ENCODE measurements around the gene TNMD. TPM values are rescaled to one million over a fixed set of nuclear protein-coding genes. Genes with fewer than 3 reads are reported as not detected.

TNMD gene
- polyA plus RNA-seq, 3 donors: not detected

DNA sequence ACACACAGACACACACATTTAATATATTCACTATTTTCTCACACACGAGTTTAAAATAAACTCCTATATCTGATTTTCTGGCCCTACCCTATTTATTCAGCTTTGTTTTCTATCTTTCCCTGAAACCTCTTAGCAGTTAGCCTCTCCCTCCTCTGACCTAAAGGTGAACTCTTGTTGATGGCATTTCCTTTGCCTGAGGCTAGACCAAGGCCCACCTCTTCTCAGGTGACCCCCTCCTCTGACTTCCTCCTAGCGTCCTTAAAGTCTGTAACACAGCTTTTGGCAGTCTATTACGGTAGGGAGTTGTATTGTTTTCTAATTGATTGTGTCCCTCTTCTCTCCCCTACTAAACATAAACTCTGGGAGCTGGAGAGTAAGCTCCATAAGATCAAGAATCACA, 57.6 kb downstream of the TNMD start:
- Mint-ChIP-seq H3K4me3 (no peak overlapping the region), H3K27ac (no peak overlapping the region), H3K4me1 (peaks cover 7% of the 10 kb centered on the region), H3K9me3 (peaks cover 0 to 2% (median 0%) of the 10 kb centered on the region in 7 donors), H3K27me3 (ENCODE audit: low read depth in 3 of 3) (peaks cover 31 to 53% (median 50%) of the 10 kb centered on the region in 3 donors), H3K36me3 (no peaks in the 10 kb centered on the region)
- no peak overlapping the region for H3K9ac ChIP-seq (ENCODE audit: insufficient read depth, low read length, poor library complexity, severe bottlenecking)
- TF ChIP-seq CTCF (IDR thresholded peaks at IDR 0.05): no peak
- H3K4me2 ChIP-seq (replicated peaks; ENCODE audit: extremely low read depth, low read length, poor library complexity, severe bottlenecking): no peak overlapping the region
- intact Hi-C loops (cut with micrococcal nuclease): no loop called here
- H3K79me2 ChIP-seq (ENCODE audit: insufficient read depth, low read length): no peaks in the 10 kb centered on the region
- H3K4me3 ChIP-seq (replicated peaks in 1 of 3; ENCODE audit: low read depth in 2 of 3, low read length in 3 of 3): no peak overlapping the region
- DNase-seq: no peak
- H3K27me3 ChIP-seq (ENCODE audit: control insufficient read depth in 2 of 2, insufficient read depth in 2 of 2, low read length in 2 of 2): peaks cover 42 to 49% of the 10 kb centered on the region in 2 donors
- no peaks in the 10 kb centered on the region for H4K20me1 ChIP-seq (ENCODE audit: insufficient read depth, low read length)
- H3K27ac ChIP-seq (ENCODE audit: low read depth in 1 of 2, low read length in 2 of 2): no peak overlapping the region
- peaks cover 0 to 3% of the 10 kb centered on the region in 2 donors for H3K4me1 ChIP-seq (ENCODE audit: control insufficient read depth in 1 of 2, insufficient read depth in 2 of 2, low read length in 2 of 2)
- no peak overlapping the region for H2AFZ ChIP-seq (ENCODE audit: insufficient read depth, low read depth, low read length, poor library complexity, severe bottlenecking)
- WGBS (ENCODE audit: insufficient coverage): 100% methylated on average over 1 of the region's 3 CpGs
- H3K9me3 ChIP-seq (replicated peaks in 1 of 2; ENCODE audit: control insufficient read depth in 1 of 2, insufficient read depth in 1 of 2, low read length in 2 of 2): no peaks in the 10 kb centered on the region
- no peaks in the 10 kb centered on the region for H3K36me3 ChIP-seq (replicated peaks in 1 of 2; ENCODE audit: control insufficient read depth in 1 of 2, insufficient read depth in 2 of 2, low read length in 2 of 2)

DNA sequence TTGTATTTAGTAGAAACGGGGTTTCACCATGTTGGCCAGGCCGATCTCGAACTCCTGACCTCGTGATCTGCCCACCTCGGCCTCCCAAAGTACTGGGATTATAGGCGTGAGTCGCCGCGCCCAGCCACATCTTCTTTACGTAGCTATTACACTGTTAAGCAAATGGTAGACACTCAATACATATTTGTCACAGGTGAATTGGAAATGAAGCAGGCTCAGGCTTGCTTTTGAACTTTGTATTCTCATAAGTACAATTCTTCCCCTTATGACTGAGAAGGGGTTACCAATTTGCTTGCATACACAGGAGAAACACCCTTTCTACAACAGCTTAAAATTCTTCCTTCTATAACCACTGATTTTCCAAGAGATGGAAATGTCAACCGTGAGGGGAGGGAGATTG, 58.5 kb downstream of the TNMD start:
- H2AFZ ChIP-seq (ENCODE audit: insufficient read depth, low read depth, low read length, poor library complexity, severe bottlenecking): no peak overlapping the region
- Mint-ChIP-seq H3K36me3 (no peaks in the 10 kb centered on the region), H3K4me1 (peaks cover 7% of the 10 kb centered on the region), H3K27me3 (ENCODE audit: low read depth in 3 of 3) (peaks cover 28 to 52% (median 41%) of the 10 kb centered on the region in 3 donors), H3K27ac (no peak overlapping the region), H3K4me3 (no peak overlapping the region), H3K9me3 (peaks cover 0 to 2% (median 0%) of the 10 kb centered on the region in 7 donors)
- no peaks in the 10 kb centered on the region for H3K9me3 ChIP-seq (replicated peaks in 1 of 2; ENCODE audit: control insufficient read depth in 1 of 2, insufficient read depth in 1 of 2, low read length in 2 of 2)
- DNase-seq: no peak
- H4K20me1 ChIP-seq (ENCODE audit: insufficient read depth, low read length): no peaks in the 10 kb centered on the region
- no peaks in the 10 kb centered on the region for H3K36me3 ChIP-seq (replicated peaks in 1 of 2; ENCODE audit: control insufficient read depth in 1 of 2, insufficient read depth in 2 of 2, low read length in 2 of 2)
- TF ChIP-seq CTCF (IDR thresholded peaks at IDR 0.05): no peak
- no peak overlapping the region for H3K9ac ChIP-seq (ENCODE audit: insufficient read depth, low read length, poor library complexity, severe bottlenecking)
- no peak overlapping the region for H3K4me3 ChIP-seq (replicated peaks in 1 of 3; ENCODE audit: low read depth in 2 of 3, low read length in 3 of 3)
- peaks cover 0 to 3% of the 10 kb centered on the region in 2 donors for H3K4me1 ChIP-seq (ENCODE audit: control insufficient read depth in 1 of 2, insufficient read depth in 2 of 2, low read length in 2 of 2)
- peaks cover 37 to 45% of the 10 kb centered on the region in 2 donors for H3K27me3 ChIP-seq (ENCODE audit: control insufficient read depth in 2 of 2, insufficient read depth in 2 of 2, low read length in 2 of 2)
- H3K79me2 ChIP-seq (ENCODE audit: insufficient read depth, low read length): no peaks in the 10 kb centered on the region
- intact Hi-C loops (cut with micrococcal nuclease): no loop called here
- H3K27ac ChIP-seq (ENCODE audit: low read depth in 1 of 2, low read length in 2 of 2): no peak overlapping the region
- no peak overlapping the region for H3K4me2 ChIP-seq (replicated peaks; ENCODE audit: extremely low read depth, low read length, poor library complexity, severe bottlenecking)
- 97% methylated on average over 6 of the region's 11 CpGs for WGBS (ENCODE audit: insufficient coverage)

Measured in CD14-positive monocyte (primary cell).